ENCODE measurements around the gene TICAM1. TPM values are rescaled to one million over a fixed set of nuclear protein-coding genes. Genes with fewer than 3 reads are reported as not detected.

Gene TICAM1
- total and polyA plus RNA-seq, 2 experiments from 2014 or later: 0.32 to 0.38 TPM

GRCh38 chr19:4839192-4839591 is 7.7 kb upstream of the TICAM1 start:
- Histone ChIP-seq H3K4me3 (no peak overlapping the region), H4K20me1 (replicated peaks; ENCODE audit: insufficient read depth) (no peaks in the 10 kb centered on the region), H3K4me2 (no peak overlapping the region), H3K9me2 (ENCODE audit: insufficient read depth) (no peaks in the 10 kb centered on the region), H3F3A (replicated peaks; ENCODE audit: low read depth) (no peaks in the 10 kb centered on the region), H3K4me1 (ENCODE audit: insufficient read depth) (no peaks in the 10 kb centered on the region), H3K27me3 (ENCODE audit: insufficient read depth) (no peaks in the 10 kb centered on the region), H3K36me3 (ENCODE audit: insufficient read depth) (peaks cover 8% of the 10 kb centered on the region), H3K27ac (ENCODE audit: low read depth) (no peak overlapping the region), H3K79me2 (replicated peaks; ENCODE audit: insufficient read depth) (no peaks in the 10 kb centered on the region), H2AFZ (no peak overlapping the region)
- Mint-ChIP-seq H3K27me3 (ENCODE audit: insufficient read depth, low read depth, poor library complexity) (peaks cover 8% of the 10 kb centered on the region), H3K27ac (no peak overlapping the region), H3K36me3 (ENCODE audit: low read depth) (peaks cover 53% of the 10 kb centered on the region), H3K4me1 (no peaks in the 10 kb centered on the region), H3K9me3 (no peaks in the 10 kb centered on the region), H3K4me3 (no peak overlapping the region)
- TF ChIP-seq REST (IDR thresholded peaks at IDR 0.05; ENCODE audit: unreplicated experiment) (no peak), EZH2phosphoT487 (IDR thresholded peaks at IDR 0.05; ENCODE audit: unreplicated experiment) (no peak), ZNF331 (CRISPR knock-in tag; IDR thresholded peaks at IDR 0.05; ENCODE audit: low read depth) (no peak), JUNB (IDR thresholded peaks at IDR 0.05; ENCODE audit: unreplicated experiment) (no peak), CREB1 (CRISPR knock-in tag; IDR thresholded peaks at IDR 0.05; ENCODE audit: low read depth) (no peak), POLR2AphosphoS5 (IDR thresholded peaks at IDR 0.05; ENCODE audit: low read depth) (no peak), ZNF114 (CRISPR knock-in tag; IDR thresholded peaks at IDR 0.05) (no peak), NANOG (IDR thresholded peaks at IDR 0.05; ENCODE audit: borderline replicate concordance) (no peak), STAT1 (IDR thresholded peaks at IDR 0.05; ENCODE audit: unreplicated experiment) (no peak), EZH2 (IDR thresholded peaks at IDR 0.05; ENCODE audit: low read depth, unreplicated experiment) (no peak)
- TF ChIP-seq, protein P1, sequence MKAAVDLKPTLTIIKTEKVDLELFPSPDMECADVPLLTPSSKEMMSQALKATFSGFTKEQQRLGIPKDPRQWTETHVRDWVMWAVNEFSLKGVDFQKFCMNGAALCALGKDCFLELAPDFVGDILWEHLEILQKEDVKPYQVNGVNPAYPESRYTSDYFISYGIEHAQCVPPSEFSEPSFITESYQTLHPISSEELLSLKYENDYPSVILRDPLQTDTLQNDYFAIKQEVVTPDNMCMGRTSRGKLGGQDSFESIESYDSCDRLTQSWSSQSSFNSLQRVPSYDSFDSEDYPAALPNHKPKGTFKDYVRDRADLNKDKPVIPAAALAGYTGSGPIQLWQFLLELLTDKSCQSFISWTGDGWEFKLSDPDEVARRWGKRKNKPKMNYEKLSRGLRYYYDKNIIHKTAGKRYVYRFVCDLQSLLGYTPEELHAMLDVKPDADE (IDR thresholded peaks at IDR 0.05): no peak
- TF ChIP-seq, protein P2, sequence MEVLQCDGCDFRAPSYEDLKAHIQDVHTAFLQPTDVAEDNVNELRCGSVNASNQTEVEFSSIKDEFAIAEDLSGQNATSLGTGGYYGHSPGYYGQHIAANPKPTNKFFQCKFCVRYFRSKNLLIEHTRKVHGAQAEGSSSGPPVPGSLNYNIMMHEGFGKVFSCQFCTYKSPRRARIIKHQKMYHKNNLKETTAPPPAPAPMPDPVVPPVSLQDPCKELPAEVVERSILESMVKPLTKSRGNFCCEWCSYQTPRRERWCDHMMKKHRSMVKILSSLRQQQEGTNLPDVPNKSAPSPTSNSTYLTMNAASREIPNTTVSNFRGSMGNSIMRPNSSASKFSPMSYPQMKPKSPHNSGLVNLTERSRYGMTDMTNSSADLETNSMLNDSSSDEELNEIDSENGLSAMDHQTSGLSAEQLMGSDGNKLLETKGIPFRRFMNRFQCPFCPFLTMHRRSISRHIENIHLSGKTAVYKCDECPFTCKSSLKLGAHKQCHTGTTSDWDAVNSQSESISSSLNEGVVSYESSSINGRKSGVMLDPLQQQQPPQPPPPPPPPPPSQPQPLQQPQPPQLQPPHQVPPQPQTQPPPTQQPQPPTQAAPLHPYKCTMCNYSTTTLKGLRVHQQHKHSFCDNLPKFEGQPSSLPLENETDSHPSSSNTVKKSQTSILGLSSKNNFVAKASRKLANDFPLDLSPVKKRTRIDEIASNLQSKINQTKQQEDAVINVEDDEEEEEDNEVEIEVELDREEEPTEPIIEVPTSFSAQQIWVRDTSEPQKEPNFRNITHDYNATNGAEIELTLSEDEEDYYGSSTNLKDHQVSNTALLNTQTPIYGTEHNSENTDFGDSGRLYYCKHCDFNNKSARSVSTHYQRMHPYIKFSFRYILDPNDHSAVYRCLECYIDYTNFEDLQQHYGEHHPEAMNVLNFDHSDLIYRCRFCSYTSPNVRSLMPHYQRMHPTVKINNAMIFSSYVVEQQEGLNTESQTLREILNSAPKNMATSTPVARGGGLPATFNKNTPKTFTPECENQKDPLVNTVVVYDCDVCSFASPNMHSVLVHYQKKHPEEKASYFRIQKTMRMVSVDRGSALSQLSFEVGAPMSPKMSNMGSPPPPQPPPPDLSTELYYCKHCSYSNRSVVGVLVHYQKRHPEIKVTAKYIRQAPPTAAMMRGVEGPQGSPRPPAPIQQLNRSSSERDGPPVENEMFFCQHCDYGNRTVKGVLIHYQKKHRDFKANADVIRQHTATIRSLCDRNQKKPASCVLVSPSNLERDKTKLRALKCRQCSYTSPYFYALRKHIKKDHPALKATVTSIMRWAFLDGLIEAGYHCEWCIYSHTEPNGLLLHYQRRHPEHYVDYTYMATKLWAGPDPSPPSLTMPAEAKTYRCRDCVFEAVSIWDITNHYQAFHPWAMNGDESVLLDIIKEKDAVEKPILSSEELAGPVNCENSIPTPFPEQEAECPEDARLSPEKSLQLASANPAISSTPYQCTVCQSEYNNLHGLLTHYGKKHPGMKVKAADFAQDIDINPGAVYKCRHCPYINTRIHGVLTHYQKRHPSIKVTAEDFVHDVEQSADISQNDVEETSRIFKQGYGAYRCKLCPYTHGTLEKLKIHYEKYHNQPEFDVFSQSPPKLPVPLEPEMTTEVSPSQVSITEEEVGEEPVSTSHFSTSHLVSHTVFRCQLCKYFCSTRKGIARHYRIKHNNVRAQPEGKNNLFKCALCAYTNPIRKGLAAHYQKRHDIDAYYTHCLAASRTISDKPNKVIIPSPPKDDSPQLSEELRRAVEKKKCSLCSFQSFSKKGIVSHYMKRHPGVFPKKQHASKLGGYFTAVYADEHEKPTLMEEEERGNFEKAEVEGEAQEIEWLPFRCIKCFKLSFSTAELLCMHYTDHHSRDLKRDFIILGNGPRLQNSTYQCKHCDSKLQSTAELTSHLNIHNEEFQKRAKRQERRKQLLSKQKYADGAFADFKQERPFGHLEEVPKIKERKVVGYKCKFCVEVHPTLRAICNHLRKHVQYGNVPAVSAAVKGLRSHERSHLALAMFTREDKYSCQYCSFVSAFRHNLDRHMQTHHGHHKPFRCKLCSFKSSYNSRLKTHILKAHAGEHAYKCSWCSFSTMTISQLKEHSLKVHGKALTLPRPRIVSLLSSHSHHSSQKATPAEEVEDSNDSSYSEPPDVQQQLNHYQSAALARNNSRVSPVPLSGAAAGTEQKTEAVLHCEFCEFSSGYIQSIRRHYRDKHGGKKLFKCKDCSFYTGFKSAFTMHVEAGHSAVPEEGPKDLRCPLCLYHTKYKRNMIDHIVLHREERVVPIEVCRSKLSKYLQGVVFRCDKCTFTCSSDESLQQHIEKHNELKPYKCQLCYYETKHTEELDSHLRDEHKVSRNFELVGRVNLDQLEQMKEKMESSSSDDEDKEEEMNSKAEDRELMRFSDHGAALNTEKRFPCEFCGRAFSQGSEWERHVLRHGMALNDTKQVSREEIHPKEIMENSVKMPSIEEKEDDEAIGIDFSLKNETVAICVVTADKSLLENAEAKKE (CRISPR knock-in tag; IDR thresholded peaks at IDR 0.05): no peak
- TF ChIP-seq, protein P3, sequence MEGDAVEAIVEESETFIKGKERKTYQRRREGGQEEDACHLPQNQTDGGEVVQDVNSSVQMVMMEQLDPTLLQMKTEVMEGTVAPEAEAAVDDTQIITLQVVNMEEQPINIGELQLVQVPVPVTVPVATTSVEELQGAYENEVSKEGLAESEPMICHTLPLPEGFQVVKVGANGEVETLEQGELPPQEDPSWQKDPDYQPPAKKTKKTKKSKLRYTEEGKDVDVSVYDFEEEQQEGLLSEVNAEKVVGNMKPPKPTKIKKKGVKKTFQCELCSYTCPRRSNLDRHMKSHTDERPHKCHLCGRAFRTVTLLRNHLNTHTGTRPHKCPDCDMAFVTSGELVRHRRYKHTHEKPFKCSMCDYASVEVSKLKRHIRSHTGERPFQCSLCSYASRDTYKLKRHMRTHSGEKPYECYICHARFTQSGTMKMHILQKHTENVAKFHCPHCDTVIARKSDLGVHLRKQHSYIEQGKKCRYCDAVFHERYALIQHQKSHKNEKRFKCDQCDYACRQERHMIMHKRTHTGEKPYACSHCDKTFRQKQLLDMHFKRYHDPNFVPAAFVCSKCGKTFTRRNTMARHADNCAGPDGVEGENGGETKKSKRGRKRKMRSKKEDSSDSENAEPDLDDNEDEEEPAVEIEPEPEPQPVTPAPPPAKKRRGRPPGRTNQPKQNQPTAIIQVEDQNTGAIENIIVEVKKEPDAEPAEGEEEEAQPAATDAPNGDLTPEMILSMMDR (conservative IDR thresholded peaks at IDR 0.05; ENCODE audit: low read depth in 2 of 2): no peak
- ATAC-seq (no peak), DNase-seq (ENCODE audit: low spot score) (no peak)

Data from GM23338 (cell line).